Activated CD8-positive, alpha-beta T cell treated with anti-CD3 and anti-CD28 coated beads for 36 hours (primary cell): Measurements from ENCODE around the gene KRT7. TPM values are rescaled to one million over a fixed set of nuclear protein-coding genes. Genes with fewer than 3 reads are reported as not detected.

ENCODE experiments used
- ATAC-seq: fragments of 200-7000 bp; cut with Tn5 transposase; one replicate; pipeline ENCODE4 v1.10.0; 2021; ENCODE audit warnings: mild to moderate bottlenecking, moderate library complexity
- CTCF ChIA-PET: fragments of 350-600 bp; sonication (Branson Sonifier 250); formaldehyde crosslinking; loops from one replicate; lab custom pipeline; 2021; ENCODE audit warnings: antibody characterized with exemption; lab: Charles Lee
- POLR2A ChIA-PET: fragments of 350-600 bp; sonication (Branson Sonifier 250); formaldehyde crosslinking; loops from one replicate; lab custom pipeline; 2021; ENCODE audit warnings: antibody characterized with exemption; lab: Charles Lee
- DNase-seq: peaks from one replicate; pipeline ENCODE4 v3.0.0-alpha.2; 2020
- H3K27ac Mint-ChIP-seq: one replicate; pipeline ENCODE4 v1.8.0; 2021; ENCODE audit warnings: mild to moderate bottlenecking, mixed read lengths
- H3K27me3 Mint-ChIP-seq: one replicate; pipeline ENCODE4 v1.8.0; 2021; ENCODE audit warnings: mixed read lengths
- H3K36me3 Mint-ChIP-seq: one replicate; pipeline ENCODE4 v1.8.0; 2021; ENCODE audit warnings: low read depth, mixed read lengths
- H3K4me1 Mint-ChIP-seq: one replicate; pipeline ENCODE4 v1.8.0; 2021; ENCODE audit warnings: low read depth, mixed read lengths
- H3K4me3 Mint-ChIP-seq: one replicate; pipeline ENCODE4 v1.8.0; 2021; ENCODE audit warnings: mild to moderate bottlenecking, moderate library complexity, mixed read lengths
- H3K9me3 Mint-ChIP-seq: one replicate; pipeline ENCODE4 v1.8.0; 2021; ENCODE audit warnings: mixed read lengths
- CTCF ChIP-seq: fragments of 200-600 bp; IDR thresholded peaks from one replicate; pipeline ENCODE4 v1.8.0; 2022; ENCODE audit warnings: antibody characterized with exemption, mild to moderate bottlenecking
- intact Hi-C: fragments of 100-400 bp; cut with micrococcal nuclease; formaldehyde crosslinking; loops from one replicate; pipeline ENCODE4 v1.10.0; 2022
- total RNA-seq, 2 experiments: library from RNA; stranded (reverse); gene quantifications; one replicate each; pipeline ENCODE4 v1.2.3, GENCODE V29; 2021

Gene KRT7
- total RNA-seq, 2 experiments from 2014 or later: 2.1 to 3.1 TPM

DNA sequence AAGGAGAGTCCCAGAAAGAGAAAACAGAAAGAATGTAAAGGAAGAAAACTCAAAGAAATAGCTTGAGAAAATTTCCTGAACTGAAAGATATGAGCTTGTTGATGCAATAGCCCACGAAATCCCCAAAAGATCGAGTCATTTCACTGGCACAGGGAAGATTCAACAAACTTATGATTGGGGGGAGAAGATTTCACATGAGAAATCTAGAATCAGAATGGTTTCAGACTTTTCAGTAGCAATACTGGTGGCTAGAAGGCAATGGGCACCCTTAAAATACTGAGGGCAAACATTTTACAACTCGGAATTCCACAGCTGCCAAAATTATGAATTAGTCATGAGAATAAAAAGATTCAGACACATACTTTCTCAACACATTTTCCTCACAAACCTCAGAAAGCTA, 8.9 kb upstream of the KRT7 start:
- H3K27me3 Mint-ChIP-seq: peaks cover 35% of the 10 kb centered on the region

DNA sequence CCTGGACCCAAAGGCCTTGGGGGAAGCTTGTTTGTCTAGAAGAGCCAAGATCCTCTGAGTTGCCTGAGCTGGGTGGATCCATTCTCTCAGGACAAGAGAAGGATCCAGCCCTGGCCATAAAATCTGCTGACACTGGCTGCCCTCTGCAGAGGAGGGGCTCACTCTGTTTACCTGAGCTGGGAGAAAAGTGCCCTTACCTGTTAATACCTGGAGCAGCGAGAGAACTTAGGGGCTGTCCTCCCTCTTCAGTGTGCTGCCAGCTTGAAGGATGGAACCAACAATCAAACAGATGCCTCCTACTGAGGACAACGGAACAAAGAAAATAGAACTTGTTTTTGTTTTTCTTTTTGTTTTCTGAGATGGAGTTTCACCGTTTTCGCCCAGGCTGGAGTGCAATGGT, 7.3 kb upstream of the KRT7 start:
- Mint-ChIP-seq H3K4me1 (peaks cover 15% of the 10 kb centered on the region), H3K27ac (no peak overlapping the region), H3K4me3 (no peak overlapping the region), H3K36me3 (no peaks in the 10 kb centered on the region), H3K9me3 (no peaks in the 10 kb centered on the region), H3K27me3 (peaks cover 41% of the 10 kb centered on the region)
- TF ChIP-seq CTCF: no peak
- intact Hi-C loops: no loop called here
- DNase-seq (no peak), ATAC-seq (no peak)
- ChIA-PET CTCF (interaction anchor here (0.7 to 2.5 kb wide), 5 partner anchors 12 to 70 kb away, joined by 3 to 8 read pairs (median 7); no protein-coding TSS in a partner anchor), POLR2A (no interaction called here)

More for the DNA sequence above, 8.9 kb upstream of the KRT7 start:
- Mint-ChIP-seq H3K9me3 (no peaks in the 10 kb centered on the region), H3K27ac (no peak overlapping the region), H3K4me3 (no peak overlapping the region), H3K4me1 (peaks cover 15% of the 10 kb centered on the region), H3K36me3 (no peaks in the 10 kb centered on the region)
- DNase-seq (no peak), ATAC-seq (no peak)
- ChIA-PET CTCF (interaction anchor here (0.9 to 2.2 kb wide), 3 partner anchors 11 to 27 kb away, joined by 3 to 7 read pairs (median 7); no protein-coding TSS in a partner anchor), POLR2A (interaction anchor here (1.4 kb wide), 1 partner anchor 12 kb away, joined by 3 read pairs; no protein-coding TSS in a partner anchor)
- intact Hi-C loops: no loop called here
- TF ChIP-seq CTCF: no peak

DNA sequence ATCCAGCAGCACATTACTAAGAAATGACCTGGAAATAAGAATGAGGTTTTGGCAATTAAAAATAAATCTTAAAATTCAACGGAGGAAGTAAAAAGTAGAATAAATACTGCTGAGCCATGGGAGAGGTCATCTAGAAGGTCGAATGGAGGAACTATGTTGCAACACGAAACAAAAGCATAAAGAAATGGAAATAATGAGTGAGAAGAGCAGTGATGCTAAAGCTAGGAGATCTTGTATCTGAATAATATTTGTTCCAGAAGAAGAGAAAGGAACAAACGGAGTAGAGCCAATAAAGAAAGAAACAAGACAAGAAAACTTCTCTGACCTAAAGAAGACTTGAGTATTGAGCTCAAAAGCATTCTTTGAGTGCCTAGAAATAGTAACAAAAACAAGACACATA, 6.6 kb upstream of the KRT7 start:
- H3K27me3 Mint-ChIP-seq: peaks cover 42% of the 10 kb centered on the region
- no peaks in the 10 kb centered on the region for H3K9me3 Mint-ChIP-seq
- TF ChIP-seq CTCF: no peak
- H3K36me3 Mint-ChIP-seq: no peaks in the 10 kb centered on the region
- ChIA-PET POLR2A (interaction anchor here (0.6 kb wide), 1 partner anchor 1887 kb away, joined by 3 read pairs; no protein-coding TSS in a partner anchor), CTCF (interaction anchor here (0.9 to 2.5 kb wide), 3 partner anchors 12 to 102 kb away, joined by 3 to 8 read pairs (median 5); no protein-coding TSS in a partner anchor)
- intact Hi-C loops: no loop called here
- ATAC-seq (no peak), DNase-seq (no peak)
- H3K4me1 Mint-ChIP-seq: peaks cover 11% of the 10 kb centered on the region
- H3K4me3 Mint-ChIP-seq: no peak overlapping the region
- no peak overlapping the region for H3K27ac Mint-ChIP-seq

DNA sequence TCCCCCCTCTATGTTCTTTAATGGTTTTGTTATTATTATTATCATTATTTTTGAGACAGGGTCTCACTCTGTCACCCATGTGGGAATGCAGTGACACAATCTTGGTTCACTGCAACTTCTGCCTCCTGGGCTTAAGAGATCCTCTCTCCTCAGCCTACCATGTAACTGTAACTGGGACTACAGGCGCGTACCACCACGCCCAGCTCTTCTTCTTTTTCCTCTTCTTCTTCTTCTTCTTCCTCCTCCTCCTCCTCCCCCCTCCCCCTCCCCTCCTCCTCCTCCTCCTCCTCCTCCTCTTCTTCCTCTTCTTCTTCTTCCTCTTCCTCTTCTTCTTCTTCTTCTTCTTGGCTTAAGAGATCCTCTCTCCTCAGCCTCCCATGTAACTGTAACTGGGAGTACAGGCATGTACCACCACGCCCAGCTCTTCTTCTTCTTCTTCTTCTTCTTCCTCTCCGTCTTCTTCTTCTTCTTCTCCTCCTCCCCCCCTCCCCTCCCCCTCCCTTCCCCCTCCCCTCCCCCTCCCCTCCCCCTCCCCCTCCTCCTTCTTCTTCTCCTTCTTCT, 5.4 kb upstream of the KRT7 start:
- intact Hi-C loops: no loop called here
- DNase-seq (no peak), ATAC-seq (no peak)
- Mint-ChIP-seq H3K4me1 (peaks cover 3% of the 10 kb centered on the region), H3K27ac (no peak overlapping the region), H3K9me3 (no peaks in the 10 kb centered on the region), H3K4me3 (no peak overlapping the region), H3K27me3 (peaks cover 53% of the 10 kb centered on the region), H3K36me3 (no peaks in the 10 kb centered on the region)
- CTCF ChIA-PET: interaction anchor here (2.2 kb wide), 1 partner anchor 10 kb away, joined by 5 read pairs; no protein-coding TSS in a partner anchor
- POLR2A ChIA-PET: no interaction called here
- no peak for TF ChIP-seq CTCF

DNA sequence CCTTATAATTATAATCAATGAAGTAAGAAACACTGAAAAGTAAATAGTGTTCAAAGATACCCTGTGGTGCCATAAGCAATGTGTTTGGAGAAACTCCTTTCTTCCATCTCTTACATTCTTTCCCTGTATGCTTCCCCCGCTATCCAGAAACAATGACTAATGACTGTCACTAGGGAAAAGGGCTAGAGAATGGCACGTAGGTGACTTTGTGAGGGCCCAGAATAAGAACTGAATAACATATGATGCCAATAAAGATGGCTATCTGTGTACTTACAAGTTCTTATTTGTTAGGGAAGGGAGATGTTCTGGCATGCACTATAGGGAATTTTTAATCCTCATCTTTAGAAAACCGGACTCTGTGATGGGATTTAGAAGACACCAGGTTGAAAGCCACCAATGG, 4.7 kb upstream of the KRT7 start:
- H3K27me3 Mint-ChIP-seq: peaks cover 53% of the 10 kb centered on the region
- no peak overlapping the region for H3K4me3 Mint-ChIP-seq
- POLR2A ChIA-PET: no interaction called here
- CTCF ChIA-PET: no interaction called here
- H3K27ac Mint-ChIP-seq: no peak overlapping the region
- peaks cover 3% of the 10 kb centered on the region for H3K4me1 Mint-ChIP-seq
- H3K9me3 Mint-ChIP-seq: no peaks in the 10 kb centered on the region
- ATAC-seq (no peak), DNase-seq (no peak)
- TF ChIP-seq CTCF: no peak
- no peaks in the 10 kb centered on the region for H3K36me3 Mint-ChIP-seq
- intact Hi-C loops: no loop called here
